ENCODE results near the gene NOC4L. TPM values are rescaled to one million over a fixed set of nuclear protein-coding genes. Genes with fewer than 3 reads are reported as not detected.
A peak's percentile ranks its signal among the peaks of the same experiment; 100 is the strongest.

NOC4L gene
- total RNA-seq (2021): 36.5 and 36.9 TPM in 2 replicates
- long read RNA-seq, transcript NOC4L-201 (15 exons, 1,632 nt): major isoform, 537 of 628 reads
- long read RNA-seq, partial matches to known transcripts: 5 of 628 reads
- long read RNA-seq, other reads (novel, unspliced or antisense): 86 of 628 reads

GRCh38 chr12:132144115-132144809 is at the start of gene NOC4L, which contains the start of gene DDX51:
Gene NOC4L, plus strand, starts transcription at chr12:132144457. Its CDS starts 32 bp downstream, at chr12:132144489.
Gene DDX51, minus strand, starts transcription at chr12:132144319. Its CDS starts 23 bp downstream, at chr12:132144296.
- no peak within 1 kb of the TSS for H2AFZ ChIP-seq (ENCODE audit: low read length)
- no peak within 1 kb of the TSS for H2AK5ac ChIP-seq (ENCODE audit: insufficient read length, low read length)
- no peak within 1 kb of the TSS for H4K91ac ChIP-seq (ENCODE audit: insufficient read length, low read depth, low read length)
- WGBS (ENCODE audit: extremely low coverage, insufficient read length, low lambda C conversion rate): no CpG with 5 or more reads among the region's 100 CpGs
- TF ChIP-seq, protein P1, sequence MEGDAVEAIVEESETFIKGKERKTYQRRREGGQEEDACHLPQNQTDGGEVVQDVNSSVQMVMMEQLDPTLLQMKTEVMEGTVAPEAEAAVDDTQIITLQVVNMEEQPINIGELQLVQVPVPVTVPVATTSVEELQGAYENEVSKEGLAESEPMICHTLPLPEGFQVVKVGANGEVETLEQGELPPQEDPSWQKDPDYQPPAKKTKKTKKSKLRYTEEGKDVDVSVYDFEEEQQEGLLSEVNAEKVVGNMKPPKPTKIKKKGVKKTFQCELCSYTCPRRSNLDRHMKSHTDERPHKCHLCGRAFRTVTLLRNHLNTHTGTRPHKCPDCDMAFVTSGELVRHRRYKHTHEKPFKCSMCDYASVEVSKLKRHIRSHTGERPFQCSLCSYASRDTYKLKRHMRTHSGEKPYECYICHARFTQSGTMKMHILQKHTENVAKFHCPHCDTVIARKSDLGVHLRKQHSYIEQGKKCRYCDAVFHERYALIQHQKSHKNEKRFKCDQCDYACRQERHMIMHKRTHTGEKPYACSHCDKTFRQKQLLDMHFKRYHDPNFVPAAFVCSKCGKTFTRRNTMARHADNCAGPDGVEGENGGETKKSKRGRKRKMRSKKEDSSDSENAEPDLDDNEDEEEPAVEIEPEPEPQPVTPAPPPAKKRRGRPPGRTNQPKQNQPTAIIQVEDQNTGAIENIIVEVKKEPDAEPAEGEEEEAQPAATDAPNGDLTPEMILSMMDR (conservative IDR thresholded peaks at IDR 0.05): no peak
- no peak within 1 kb of the TSS for H4K5ac ChIP-seq (ENCODE audit: insufficient read length, low read depth, low read length)
- Mint-ChIP-seq H3K9me3 (no peaks in the 10 kb centered on the region), H3K27ac (peak within 1 kb of the TSS in 2 of 3 experiments; percentile 61 to 94; a peak in 2 of 7 replicates), H3K27me3 (ENCODE audit: low read depth) (no peaks in the 10 kb centered on the region; the same call in 1 of the 2 replicates), H3K36me3 (ENCODE audit: insufficient read depth in 1 of 3, low read depth in 3 of 3) (peaks cover 32 to 56% (median 51%) of the 10 kb centered on the region in 3 experiments), H3K4me1 (peaks cover 7 to 10% of the 10 kb centered on the region in 2 experiments), H3K4me3 (peak within 1 kb of the TSS; percentile 83 to 89)
- H3T11ph ChIP-seq (ENCODE audit: low read length): no peak within 1 kb of the TSS
- no peak within 1 kb of the TSS for H3K56ac ChIP-seq (ENCODE audit: insufficient read length, low read depth, low read length)
- no peak within 1 kb of the TSS for H2BK20ac ChIP-seq (ENCODE audit: low read depth, low read length, poor library complexity, severe bottlenecking)
- peak within 1 kb of the TSS; percentile 88 for H3K14ac ChIP-seq (ENCODE audit: insufficient read depth, low read length)
- H4K8ac ChIP-seq (replicated peaks; ENCODE audit: insufficient read length, low read depth, low read length): no peak within 1 kb of the TSS
- peak within 1 kb of the TSS; percentile 86 for H3K18ac ChIP-seq (ENCODE audit: insufficient read length, low read depth, low read length)
- H3K9ac ChIP-seq (ENCODE audit: extremely low read depth, insufficient read length, low read length): peak within 1 kb of the TSS; percentile 76
- H2BK5ac ChIP-seq (ENCODE audit: insufficient read length, low read length): no peak within 1 kb of the TSS
- H3K27me3 ChIP-seq (ENCODE audit: insufficient read depth, low read length): no peaks in the 10 kb centered on the region
- no peaks in the 10 kb centered on the region for H4K20me1 ChIP-seq (ENCODE audit: control insufficient read depth, insufficient read depth, insufficient read length)
- H2BK12ac ChIP-seq (ENCODE audit: insufficient read length, low read depth, low read length): no peak within 1 kb of the TSS
- no peaks in the 10 kb centered on the region for H3K9me3 ChIP-seq (ENCODE audit: control insufficient read depth, low read depth, low read length)
- H3K4me1 ChIP-seq (ENCODE audit: insufficient read depth, low read length): peaks cover 3% of the 10 kb centered on the region; the same call in 1 of the 2 replicates
- no peak within 1 kb of the TSS for H3K27ac ChIP-seq (ENCODE audit: insufficient read length, low read depth, low read length)
- peaks cover 5% of the 10 kb centered on the region; the same call in 1 of the 2 replicates for H3K79me2 ChIP-seq (ENCODE audit: insufficient read depth, low read length)
- H3K23me2 ChIP-seq (ENCODE audit: insufficient read length, low read depth, low read length, poor library complexity, severe bottlenecking): peaks cover 5% of the 10 kb centered on the region
- H3K4ac ChIP-seq (ENCODE audit: low read depth, low read length): peak within 1 kb of the TSS; percentile 47
- peak within 1 kb of the TSS; percentile 91 for H3K4me2 ChIP-seq (ENCODE audit: insufficient read depth, insufficient read length, low read length)
- peak; percentile 96 for DNase-seq
- no peak within 1 kb of the TSS for H2BK15ac ChIP-seq (ENCODE audit: low read depth, low read length)
- peaks cover 12% of the 10 kb centered on the region for H3K79me1 ChIP-seq (ENCODE audit: insufficient read depth, low read depth, low read length, poor library complexity, severe bottlenecking)
- H2BK120ac ChIP-seq (ENCODE audit: low read depth, low read length, poor library complexity, severe bottlenecking): no peak within 1 kb of the TSS
- H3K23ac ChIP-seq (ENCODE audit: insufficient read length, low read depth, low read length): no peak within 1 kb of the TSS
